Measurements from ENCODE around the gene CYP46A1. TPM values are rescaled to one million over a fixed set of nuclear protein-coding genes. Genes with fewer than 3 reads are reported as not detected.
"Not testable (repeated sequence)": the region's sequence is repeated elsewhere in the genome, so short reads cannot be mapped to it uniquely, and the experiment has no call there.

The CYP46A1 gene
- total and polyA plus RNA-seq, 2 donors, result 0.14 to 0.62 TPM

- Histone ChIP-seq H3K27me3 (ENCODE audit: control insufficient read depth in 2 of 2, insufficient read depth in 1 of 2, low read length in 1 of 2) (no peaks in the 10 kb centered on the region), H3K9me3 (ENCODE audit: control insufficient read depth in 2 of 2, insufficient read depth in 1 of 2, low read length in 1 of 2) (no peaks in the 10 kb centered on the region), H3K4me3 (ENCODE audit: low read length in 2 of 2) (no peak overlapping the region), H3K4me1 (ENCODE audit: control insufficient read depth in 2 of 2, insufficient read depth in 2 of 2, low read length in 2 of 2) (no peaks in the 10 kb centered on the region), H3K27ac (ENCODE audit: low read depth in 1 of 2, low read length in 1 of 2) (no peak overlapping the region), H3K36me3 (ENCODE audit: control insufficient read depth in 2 of 2, insufficient read depth in 2 of 2, low read length in 1 of 2) (no peaks in the 10 kb centered on the region)
- DNase-seq (ENCODE audit: low read depth in 6 of 9, low spot score in 9 of 9), result no peak
- WGBS, result 96% methylated on average over 5 of the region's 5 CpGs
Measured at GRCh38 chr14:99760817-99761216, 76.7 kb downstream of the CYP46A1 start.

- H3K36me3 ChIP-seq (ENCODE audit: control insufficient read depth in 2 of 2, insufficient read depth in 2 of 2, low read length in 1 of 2); H3K4me3 ChIP-seq (ENCODE audit: low read length in 2 of 2); H3K9me3 ChIP-seq (ENCODE audit: control insufficient read depth in 2 of 2, insufficient read depth in 1 of 2, low read length in 1 of 2); DNase-seq (ENCODE audit: low read depth in 6 of 9, low spot score in 9 of 9); H3K27ac ChIP-seq (ENCODE audit: low read depth in 1 of 2, low read length in 1 of 2); H3K27me3 ChIP-seq (ENCODE audit: control insufficient read depth in 2 of 2, insufficient read depth in 1 of 2, low read length in 1 of 2); H3K4me1 ChIP-seq (ENCODE audit: control insufficient read depth in 2 of 2, insufficient read depth in 2 of 2, low read length in 2 of 2): not testable (repeated sequence)
- 92% methylated on average over 4 of the region's 4 CpGs for WGBS
Measured at GRCh38 chr14:99762911-99763310, 78.8 kb downstream of the CYP46A1 start.

DNA sequence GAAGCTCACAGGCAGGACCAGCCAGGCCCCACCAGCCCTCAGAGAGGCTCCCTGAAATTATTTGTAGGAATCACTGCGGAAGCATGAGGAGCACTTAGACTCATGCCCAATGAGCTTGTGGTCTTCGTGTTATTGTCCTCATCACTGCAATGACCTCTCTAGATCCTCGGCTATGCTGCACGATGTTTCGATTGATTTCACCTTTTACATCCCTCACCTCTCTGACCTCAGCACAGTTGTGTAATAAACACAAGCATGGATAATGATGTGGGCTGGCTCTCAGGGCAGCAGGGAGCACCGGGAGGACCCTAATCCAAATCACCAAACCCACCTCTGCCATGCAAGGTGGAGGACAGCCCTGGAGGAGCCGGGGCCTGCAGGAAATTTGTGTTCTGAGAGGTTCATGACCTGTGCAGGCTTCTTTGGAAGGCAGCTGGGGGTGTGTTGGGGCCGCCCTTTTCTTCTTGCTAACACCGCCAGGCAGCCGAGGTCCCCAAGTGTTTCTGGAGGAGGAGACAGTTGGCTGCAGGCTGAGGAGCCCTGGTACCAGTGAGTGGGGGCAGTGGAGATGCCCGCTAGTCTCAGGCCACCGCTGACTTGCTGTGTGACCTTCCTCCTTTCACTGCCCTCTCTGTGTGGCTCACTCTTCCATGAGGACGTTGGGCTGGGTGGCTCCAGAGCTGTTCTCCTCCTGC, 79.6 kb downstream of the CYP46A1 start:
- 96% methylated on average over 13 of the region's 13 CpGs for WGBS
- Histone ChIP-seq H3K36me3 (ENCODE audit: control insufficient read depth in 2 of 2, insufficient read depth in 2 of 2, low read length in 1 of 2) (no peaks in the 10 kb centered on the region), H3K27ac (ENCODE audit: low read depth in 1 of 2, low read length in 1 of 2) (no peak overlapping the region), H3K4me1 (ENCODE audit: control insufficient read depth in 2 of 2, insufficient read depth in 2 of 2, low read length in 2 of 2) (no peaks in the 10 kb centered on the region), H3K27me3 (ENCODE audit: control insufficient read depth in 2 of 2, insufficient read depth in 1 of 2, low read length in 1 of 2) (peaks cover 0 to 4% of the 10 kb centered on the region in 2 donors), H3K9me3 (ENCODE audit: control insufficient read depth in 2 of 2, insufficient read depth in 1 of 2, low read length in 1 of 2) (no peaks in the 10 kb centered on the region), H3K4me3 (ENCODE audit: low read length in 2 of 2) (no peak overlapping the region)
- DNase-seq (ENCODE audit: low read depth in 6 of 9, low spot score in 9 of 9), result no peak

DNA sequence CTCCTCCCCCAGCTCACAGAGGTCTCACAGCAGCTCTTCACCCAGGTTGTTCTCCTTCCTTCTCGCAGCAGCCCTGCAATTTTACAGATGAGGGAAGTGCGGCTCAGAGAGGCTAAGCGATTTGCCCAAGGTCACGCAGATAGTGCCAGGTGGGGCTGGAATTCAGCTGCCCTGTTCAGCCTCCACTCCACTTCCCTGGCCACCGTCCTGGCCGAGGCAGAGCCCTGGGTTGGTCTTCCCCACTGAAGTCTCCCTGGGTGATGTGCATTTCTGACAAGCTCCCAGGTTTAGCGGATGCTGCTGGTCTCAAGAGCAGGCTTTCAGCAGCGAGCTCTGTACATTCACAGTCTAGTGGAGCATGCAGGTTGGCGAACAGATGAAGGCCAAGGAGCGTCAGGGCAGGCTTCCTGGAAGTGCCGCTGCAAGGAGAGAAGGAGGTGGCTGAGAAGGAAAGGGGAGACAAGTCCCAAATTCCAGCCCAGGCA, 80.2 kb downstream of the CYP46A1 start:
- WGBS, result 96% methylated on average over 11 of the region's 11 CpGs
- Histone ChIP-seq H3K4me3 (ENCODE audit: low read length in 2 of 2) (no peak overlapping the region), H3K27me3 (ENCODE audit: control insufficient read depth in 2 of 2, insufficient read depth in 1 of 2, low read length in 1 of 2) (peaks cover 0 to 4% of the 10 kb centered on the region in 2 donors), H3K4me1 (ENCODE audit: control insufficient read depth in 2 of 2, insufficient read depth in 2 of 2, low read length in 2 of 2) (no peaks in the 10 kb centered on the region), H3K36me3 (ENCODE audit: control insufficient read depth in 2 of 2, insufficient read depth in 2 of 2, low read length in 1 of 2) (no peaks in the 10 kb centered on the region), H3K9me3 (ENCODE audit: control insufficient read depth in 2 of 2, insufficient read depth in 1 of 2, low read length in 1 of 2) (no peaks in the 10 kb centered on the region), H3K27ac (ENCODE audit: low read depth in 1 of 2, low read length in 1 of 2) (no peak overlapping the region)
- DNase-seq (ENCODE audit: low read depth in 6 of 9, low spot score in 9 of 9), result no peak

- no peak overlapping the region for H3K27ac ChIP-seq (ENCODE audit: low read depth in 1 of 2, low read length in 1 of 2)
- no peak overlapping the region for H3K4me3 ChIP-seq (ENCODE audit: low read length in 2 of 2)
- 87% methylated on average over 6 of the region's 6 CpGs for WGBS
Measured at GRCh38 chr14:99768381-99768780, 84.3 kb downstream of the CYP46A1 start.

GRCh38 chr14:99769123-99769522, 85.0 kb downstream of the CYP46A1 start:
- no peaks in the 10 kb centered on the region for H3K9me3 ChIP-seq (ENCODE audit: control insufficient read depth in 2 of 2, insufficient read depth in 1 of 2, low read length in 1 of 2)
- no peak overlapping the region for H3K27ac ChIP-seq (ENCODE audit: low read depth in 1 of 2, low read length in 1 of 2)
- 96% methylated on average over 6 of the region's 6 CpGs for WGBS
- H3K27me3 ChIP-seq (ENCODE audit: control insufficient read depth in 2 of 2, insufficient read depth in 1 of 2, low read length in 1 of 2), result peaks cover 0 to 13% of the 10 kb centered on the region in 2 donors
- H3K36me3 ChIP-seq (ENCODE audit: control insufficient read depth in 2 of 2, insufficient read depth in 2 of 2, low read length in 1 of 2), result no peaks in the 10 kb centered on the region
- H3K4me3 ChIP-seq (ENCODE audit: low read length in 2 of 2), result no peak overlapping the region
- no peaks in the 10 kb centered on the region for H3K4me1 ChIP-seq (ENCODE audit: control insufficient read depth in 2 of 2, insufficient read depth in 2 of 2, low read length in 2 of 2)
- DNase-seq (ENCODE audit: low read depth in 6 of 9, low spot score in 9 of 9), result no peak

More at GRCh38 chr14:99768381-99768780, 84.3 kb downstream of the CYP46A1 start:
- H3K9me3 ChIP-seq (ENCODE audit: control insufficient read depth in 2 of 2, insufficient read depth in 1 of 2, low read length in 1 of 2), result no peaks in the 10 kb centered on the region
- peaks cover 0 to 7% of the 10 kb centered on the region in 2 donors for H3K27me3 ChIP-seq (ENCODE audit: control insufficient read depth in 2 of 2, insufficient read depth in 1 of 2, low read length in 1 of 2)
- no peaks in the 10 kb centered on the region for H3K4me1 ChIP-seq (ENCODE audit: control insufficient read depth in 2 of 2, insufficient read depth in 2 of 2, low read length in 2 of 2)
- DNase-seq (ENCODE audit: low read depth in 6 of 9, low spot score in 9 of 9), result no peak
- no peaks in the 10 kb centered on the region for H3K36me3 ChIP-seq (ENCODE audit: control insufficient read depth in 2 of 2, insufficient read depth in 2 of 2, low read length in 1 of 2)

DNA sequence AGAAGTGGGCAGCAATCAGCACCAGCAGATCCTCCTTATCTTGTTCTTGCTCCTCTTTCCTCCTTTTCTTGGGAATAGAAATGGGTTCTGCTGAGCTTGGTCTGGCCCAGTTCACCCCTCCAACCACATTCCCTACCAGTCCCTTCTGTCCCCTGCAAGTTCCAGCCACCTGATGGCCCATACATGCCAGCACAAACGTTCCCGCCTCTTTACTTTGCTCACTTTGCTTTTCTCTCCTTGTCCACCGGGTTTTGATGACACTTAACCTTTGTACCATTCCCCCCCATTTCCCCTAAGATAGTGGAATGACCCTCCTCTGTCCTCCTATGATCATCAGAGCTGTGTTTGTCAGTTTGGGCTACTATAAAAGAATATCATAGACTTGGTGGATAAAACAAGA, 85.7 kb downstream of the CYP46A1 start:
- DNase-seq (ENCODE audit: low read depth in 6 of 9, low spot score in 9 of 9), result no peak
- H3K4me1 ChIP-seq (ENCODE audit: control insufficient read depth in 2 of 2, insufficient read depth in 2 of 2, low read length in 2 of 2), result no peaks in the 10 kb centered on the region
- H3K4me3 ChIP-seq (ENCODE audit: low read length in 2 of 2), result no peak overlapping the region
- no peaks in the 10 kb centered on the region for H3K9me3 ChIP-seq (ENCODE audit: control insufficient read depth in 2 of 2, insufficient read depth in 1 of 2, low read length in 1 of 2)
- WGBS, result 93% methylated on average over 3 of the region's 3 CpGs
- H3K27ac ChIP-seq (ENCODE audit: low read depth in 1 of 2, low read length in 1 of 2), result no peak overlapping the region
- H3K36me3 ChIP-seq (ENCODE audit: control insufficient read depth in 2 of 2, insufficient read depth in 2 of 2, low read length in 1 of 2), result no peaks in the 10 kb centered on the region
- H3K27me3 ChIP-seq (ENCODE audit: control insufficient read depth in 2 of 2, insufficient read depth in 1 of 2, low read length in 1 of 2), result peaks cover 0 to 17% of the 10 kb centered on the region in 2 donors

DNA sequence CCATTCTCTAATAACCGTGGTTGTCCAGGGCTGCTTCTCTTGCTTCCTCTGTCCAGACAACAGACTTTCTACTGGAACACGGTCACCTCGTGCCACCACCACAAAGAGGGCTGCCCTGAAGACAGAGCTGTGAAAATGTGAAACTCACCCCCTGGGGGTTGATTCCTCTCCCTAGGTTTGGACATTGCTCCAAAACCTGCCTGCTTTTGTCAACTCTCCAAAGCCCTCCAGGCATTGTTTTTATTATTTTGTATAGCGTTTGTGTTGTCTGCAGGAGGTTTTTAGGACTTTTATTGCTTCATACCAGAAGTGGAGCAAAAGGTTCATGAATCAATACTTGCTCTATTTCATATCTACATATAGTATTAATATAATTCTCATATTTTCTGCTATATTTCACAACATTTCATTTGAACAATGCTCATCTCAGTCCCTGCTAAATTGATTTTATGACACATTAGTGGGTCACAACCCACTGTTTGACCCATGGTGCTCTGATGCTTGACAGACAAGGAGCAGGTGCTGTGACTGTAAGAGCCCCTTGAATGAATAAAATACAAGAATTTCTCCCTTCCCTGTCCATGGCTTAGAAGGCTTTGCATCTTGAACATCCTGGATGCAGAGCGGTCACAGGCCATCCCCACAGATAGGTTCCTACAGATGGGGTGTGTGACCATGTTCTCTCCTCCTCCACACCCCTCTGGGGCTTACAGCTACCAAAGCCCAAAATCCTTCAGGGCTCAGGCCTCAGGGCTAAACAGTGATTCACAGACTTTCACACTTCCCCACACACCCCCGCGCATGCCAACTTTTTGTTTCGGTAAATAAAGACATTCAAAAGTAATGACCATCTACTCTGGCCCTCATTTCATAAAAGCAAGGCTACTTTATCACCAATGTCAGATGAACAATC, 88.5 kb downstream of the CYP46A1 start:
- 95% methylated on average over 8 of the region's 8 CpGs for WGBS
- no peaks in the 10 kb centered on the region for H3K36me3 ChIP-seq (ENCODE audit: control insufficient read depth in 2 of 2, insufficient read depth in 2 of 2, low read length in 1 of 2)
- DNase-seq (ENCODE audit: low read depth in 6 of 9, low spot score in 9 of 9), result no peak
- H3K4me1 ChIP-seq (ENCODE audit: control insufficient read depth in 2 of 2, insufficient read depth in 2 of 2, low read length in 2 of 2), result no peaks in the 10 kb centered on the region
- no peaks in the 10 kb centered on the region for H3K9me3 ChIP-seq (ENCODE audit: control insufficient read depth in 2 of 2, insufficient read depth in 1 of 2, low read length in 1 of 2)
- no peak overlapping the region for H3K4me3 ChIP-seq (ENCODE audit: low read length in 2 of 2)
- no peak overlapping the region for H3K27ac ChIP-seq (ENCODE audit: low read depth in 1 of 2, low read length in 1 of 2)
- peaks cover 0 to 21% of the 10 kb centered on the region in 2 donors for H3K27me3 ChIP-seq (ENCODE audit: control insufficient read depth in 2 of 2, insufficient read depth in 1 of 2, low read length in 1 of 2)

Data from thymus (tissue), 11 donors.